IMR-90 (cell line): Measurements from ENCODE around the gene DISC1. TPM values are rescaled to one million over a fixed set of nuclear protein-coding genes. Genes with fewer than 3 reads are reported as not detected.

ENCODE experiments used
- ATAC-seq: fragments of 200-7000 bp; cut with Tn5 transposase; 2 replicates; pipeline ENCODE4 v1.9.1; 2020; ENCODE audit warnings: low read depth, mild to moderate bottlenecking, moderate library complexity
- BruUV-seq: library from RNA; stranded (reverse); fragments of 400-500 nt; replicated peaks from 2 replicates; lab custom pipeline; 2021; lab: Mats Ljungman, UMichigan
- CTCF ChIA-PET: fragments of 300-600 bp; formaldehyde crosslinking; extraction: SDS; loops from one replicate; lab custom pipeline; 2021; ENCODE audit warnings: antibody characterized with exemption; lab: Yijun Ruan, JAX
- POLR2A ChIA-PET: fragments of 300-600 bp; sonication (Branson Sonifier 250); formaldehyde crosslinking; loops from one replicate; lab custom pipeline; 2022; ENCODE audit warnings: antibody characterized with exemption; ENCODE audit not compliant: unreplicated experiment; lab: Charles Lee
- DNase-seq: peaks from one replicate; pipeline ENCODE4 v3.0.0; 2013
- H2AFZ ChIP-seq: replicated peaks from 2 replicates; pipeline ENCODE3; 2013; ENCODE audit warnings: low read length, mild to moderate bottlenecking; ENCODE audit not compliant: poor library complexity
- H2AK5ac ChIP-seq: 2 replicates; pipeline ENCODE4 v1.6.1; 2013; ENCODE audit warnings: low read depth, low read length, inconsistent platforms
- H2AK9ac ChIP-seq: replicated peaks from 2 replicates; pipeline ENCODE3; 2013; ENCODE audit warnings: mild to moderate bottlenecking, low read depth, low read length, moderate library complexity; ENCODE audit not compliant: poor library complexity
- H2BK120ac ChIP-seq: 2 replicates; pipeline ENCODE4 v1.6.1; 2013; ENCODE audit warnings: low read depth, low read length, inconsistent platforms
- H2BK15ac ChIP-seq: 3 replicates; pipeline ENCODE4 v1.6.1; 2013; ENCODE audit warnings: low read depth, low read length, inconsistent platforms
- H2BK20ac ChIP-seq: 2 replicates; pipeline ENCODE4 v1.6.1; 2013; ENCODE audit warnings: low read depth, mild to moderate bottlenecking, inconsistent platforms, low read length, moderate library complexity
- H2BK5ac ChIP-seq: 2 replicates; pipeline ENCODE4 v1.6.1; 2013; ENCODE audit warnings: mild to moderate bottlenecking, low read depth, low read length, inconsistent platforms; ENCODE audit not compliant: poor library complexity, severe bottlenecking
- H3K14ac ChIP-seq: replicated peaks from 2 replicates; pipeline ENCODE4 v1.6.1; 2013; ENCODE audit warnings: low read depth, low read length, inconsistent platforms
- H3K18ac ChIP-seq: 2 replicates; pipeline ENCODE4 v1.6.1; 2013; ENCODE audit warnings: low read depth, low read length, control low read depth
- H3K23ac ChIP-seq: 2 replicates; pipeline ENCODE4 v1.6.1; 2013; ENCODE audit warnings: low read depth, low read length, inconsistent platforms
- H3K27ac ChIP-seq: 2 replicates; pipeline ENCODE4 v1.5.1; 2013; ENCODE audit warnings: mild to moderate bottlenecking, control low read depth, low read length; ENCODE audit not compliant: insufficient read depth
- H3K27me3 ChIP-seq: 2 replicates; pipeline ENCODE4 v1.6.1; 2013; ENCODE audit warnings: low read length; ENCODE audit not compliant: control insufficient read depth, insufficient read depth
- H3K36me3 ChIP-seq: 2 replicates; pipeline ENCODE4 v1.6.1; 2013; ENCODE audit warnings: low read length, mixed read lengths; ENCODE audit not compliant: control insufficient read depth, insufficient read depth
- H3K4ac ChIP-seq: 2 replicates; pipeline ENCODE4 v1.6.1; 2013; ENCODE audit warnings: low read depth, low read length, inconsistent platforms
- H3K4me1 ChIP-seq: 2 replicates; pipeline ENCODE4 v1.6.1; 2013; ENCODE audit warnings: low read length, mixed read lengths; ENCODE audit not compliant: control insufficient read depth, insufficient read depth
- H3K4me2 ChIP-seq: 2 replicates; pipeline ENCODE4 v1.6.1; 2013; ENCODE audit warnings: low read depth, mild to moderate bottlenecking, control low read depth, low read length, moderate library complexity
- H3K4me3 ChIP-seq: 2 replicates; pipeline ENCODE4 v1.5.1; 2013; ENCODE audit warnings: low read depth, mild to moderate bottlenecking, control low read depth, low read length, moderate library complexity; ENCODE audit not compliant: insufficient read depth
- H3K56ac ChIP-seq: 2 replicates; pipeline ENCODE4 v1.6.1; 2013; ENCODE audit warnings: low read length, inconsistent platforms; ENCODE audit not compliant: insufficient read depth; ENCODE audit errors: extremely low read depth
- H3K79me1 ChIP-seq, 2 experiments: 2 replicates each; pipeline ENCODE4 v1.6.1; 2013; ENCODE audit warnings: low read length in 2 of 2, inconsistent platforms in 1 of 2, low read depth in 1 of 2
- H3K9ac ChIP-seq: 2 replicates; pipeline ENCODE4 v1.6.1; 2013; ENCODE audit warnings: low read depth, low read length, control low read depth
- H3K9me1 ChIP-seq: 2 replicates; pipeline ENCODE4 v1.6.1; 2013; ENCODE audit warnings: low read length, inconsistent platforms; ENCODE audit not compliant: insufficient read depth
- H3K9me3 ChIP-seq: 2 replicates; pipeline ENCODE4 v1.6.1; 2013; ENCODE audit warnings: low read length; ENCODE audit not compliant: control insufficient read depth, insufficient read depth
- H4K20me1 ChIP-seq: 2 replicates; pipeline ENCODE4 v1.6.1; 2013; ENCODE audit warnings: low read length, inconsistent platforms; ENCODE audit not compliant: insufficient read depth
- H4K5ac ChIP-seq: 2 replicates; pipeline ENCODE4 v1.6.1; 2013; ENCODE audit warnings: mild to moderate bottlenecking, low read depth, low read length, control low read depth
- H4K8ac ChIP-seq, 2 experiments: 2 replicates each; pipeline ENCODE4 v1.6.1; 2013; ENCODE audit warnings: low read depth in 2 of 2, low read length in 2 of 2, control low read depth in 1 of 2, inconsistent platforms in 1 of 2
- H4K91ac ChIP-seq: 2 replicates; pipeline ENCODE4 v1.6.1; 2013; ENCODE audit warnings: low read depth, low read length, inconsistent platforms; ENCODE audit not compliant: insufficient read depth
- CHD1 ChIP-seq: IDR thresholded peaks from 2 replicates; pipeline ENCODE4 v1.6.1; 2012; ENCODE audit warnings: low read depth, low read length, improper control_type of control experiment
- FOS ChIP-seq: fragments of 150-350 bp; IDR thresholded peaks from 2 replicates; pipeline ENCODE4 v1.6.1; 2016; ENCODE audit warnings: low read depth, low read length
- MAFK ChIP-seq: IDR thresholded peaks from 2 replicates; pipeline ENCODE4 v1.6.1; 2012; ENCODE audit warnings: low read depth, low read length, improper control_type of control experiment
- MAZ ChIP-seq: IDR thresholded peaks from 2 replicates; pipeline ENCODE4 v1.6.1; 2012; ENCODE audit warnings: low read depth, mild to moderate bottlenecking, low read length, improper control_type of control experiment, moderate library complexity, borderline replicate concordance
- NFE2L2 ChIP-seq: fragments of 150-350 bp; IDR thresholded peaks from 2 replicates; pipeline ENCODE4 v1.6.1; 2016; ENCODE audit warnings: low read depth, mild to moderate bottlenecking, low read length
- POLR2A ChIP-seq: IDR thresholded peaks from 2 replicates; pipeline ENCODE4 v1.6.1; 2012; ENCODE audit warnings: mild to moderate bottlenecking, low read depth, low read length
- SMC3 ChIP-seq: fragments of 150-350 bp; IDR thresholded peaks from 2 replicates; pipeline ENCODE4 v1.6.1; 2016; ENCODE audit warnings: low read depth, mild to moderate bottlenecking, antibody characterized with exemption, low read length, moderate library complexity
- WGBS, 2 experiments: methylation state at CpG; one replicate each; pipeline versions ENCODE4 v1.1.5 to v1.1.7; 2013; ENCODE audit warnings: missing lambda C conversion rate in 2 of 2; ENCODE audit not compliant: insufficient read length in 1 of 2; ENCODE audit errors: extremely low coverage in 2 of 2; 5-methylcytosine and 5-hydroxymethylcytosine counted together
- dilution Hi-C: fragments of 300-500 bp; cut with HindIII; formaldehyde crosslinking; loops from one replicate; pipeline ENCODE4 v1.14.3; 2018; ENCODE audit warnings: low sequenced_read_pairs; ENCODE audit not compliant: unreplicated experiment
- in situ Hi-C: fragments of 300-500 bp; cut with MboI; formaldehyde crosslinking; loops from 3 replicates; pipeline ENCODE4 v1.14.3; 2019; ENCODE audit warnings: low sequenced_read_pairs, inconsistent platforms, mixed read lengths
- intact Hi-C: fragments of 100-400 bp; cut with micrococcal nuclease; formaldehyde crosslinking; loops from 2 replicates; pipeline ENCODE4 v1.10.0; 2022
- polyA plus RNA-seq, 3 experiments: library from polyadenylated mRNA; depleted of rRNA; stranded (reverse); fragments of >200 nt; gene quantifications; 2 replicates each; pipeline ENCODE4 v1.2.3, GENCODE V29; 2012; ENCODE audit warnings: low replicate concordance in 1 of 3
- total RNA-seq: library from RNA; depleted of rRNA; stranded (reverse); fragments of >200 nt; gene quantifications from 2 replicates; pipeline ENCODE4 v1.2.3, GENCODE V29; 2012
- TF ChIP-seq, protein P1 (sequence below): conservative IDR thresholded peaks from 2 replicates; pipeline ENCODE4 v1.5.1; 2012; ENCODE audit warnings: mild to moderate bottlenecking, low read depth, low read length, improper control_type of control experiment
- TF ChIP-seq, protein P2 (sequence below): fragments of 150-350 bp; IDR thresholded peaks from 2 replicates; pipeline ENCODE4 v1.6.1; 2017; ENCODE audit warnings: mild to moderate bottlenecking, antibody characterized with exemption, low read length, low read depth

Gene DISC1
- total and polyA plus RNA-seq, 2 of the 4 experiments (the other 2 are of a cell fraction), result 2.2 to 7.0 TPM

DNA sequence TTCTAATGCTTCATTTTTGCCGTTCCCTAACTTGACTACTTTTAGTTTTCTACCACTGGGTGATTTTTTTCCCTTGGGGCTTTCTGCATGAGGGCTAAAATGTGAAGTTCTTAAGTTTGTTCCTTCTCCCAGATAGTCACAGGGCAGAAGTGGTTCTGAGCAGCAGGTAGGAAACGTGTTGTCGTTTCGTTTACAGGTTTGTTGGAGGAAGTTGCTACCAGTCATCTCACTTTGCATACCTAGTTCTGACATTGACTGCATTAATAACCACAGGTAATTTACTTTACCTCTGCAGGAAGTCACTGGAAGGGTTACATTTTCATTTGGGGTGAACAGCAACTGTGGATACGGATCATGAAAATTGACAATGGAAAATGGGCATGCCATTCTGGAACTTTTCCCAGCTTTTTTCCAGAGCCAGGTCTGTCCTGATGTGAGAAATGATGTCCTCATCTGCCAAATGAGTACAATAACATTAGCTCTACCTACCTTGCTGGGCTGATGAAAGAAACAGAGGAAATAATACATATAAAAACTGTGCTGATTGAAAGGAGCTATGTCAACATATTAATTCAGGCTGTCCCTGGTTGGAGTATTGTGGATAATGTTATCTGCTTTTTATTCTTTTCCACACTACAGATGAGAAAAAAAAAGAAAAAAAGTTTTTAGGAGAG, 94.2 kb downstream of the DISC1 start:
- H4K20me1 ChIP-seq, result no peaks in the 10 kb centered on the region
- H2BK120ac ChIP-seq, result no peak overlapping the region
- H2AK5ac ChIP-seq, result no peak overlapping the region
- H3K79me1 ChIP-seq, result no peaks in the 10 kb centered on the region; a peak in 1 of 4 replicates
- no peak overlapping the region for H2AFZ ChIP-seq
- no peaks in the 10 kb centered on the region for H3K9me3 ChIP-seq
- no peak overlapping the region for H3K4me3 ChIP-seq
- H2BK20ac ChIP-seq, result no peak overlapping the region
- H4K91ac ChIP-seq, result no peak overlapping the region
- H3K4me1 ChIP-seq, result no peaks in the 10 kb centered on the region
- no peak for ATAC-seq
- dilution Hi-C loops, result no loop called here
- no CpG with 5 or more reads among the region's 5 CpGs for WGBS, 2 experiments
- H2BK15ac ChIP-seq, result no peak overlapping the region
- H3K27me3 ChIP-seq, result no peaks in the 10 kb centered on the region
- no peaks in the 10 kb centered on the region for H3K36me3 ChIP-seq
- no peak overlapping the region for H3K27ac ChIP-seq
- CTCF ChIA-PET, result no interaction called here
- peaks cover 3% of the 10 kb centered on the region; the same call in 1 of the 2 replicates for H3K9me1 ChIP-seq
- H3K9ac ChIP-seq, result no peak overlapping the region
- H3K4ac ChIP-seq, result no peak overlapping the region
- no peak overlapping the region for H3K18ac ChIP-seq
- in situ Hi-C loops, result no loop called here
- no peak overlapping the region for H3K23ac ChIP-seq
- DNase-seq, result no peak
- no peak overlapping the region for H2AK9ac ChIP-seq
- no peak overlapping the region for H3K4me2 ChIP-seq
- intact Hi-C loops, result no loop called here
- no peak overlapping the region for H2BK5ac ChIP-seq
- no peak overlapping the region for H4K5ac ChIP-seq
- BruUV-seq, result no TSS peak
- no peak overlapping the region for H4K8ac ChIP-seq
- POLR2A ChIA-PET, result no interaction called here
- H3K56ac ChIP-seq, result no peak overlapping the region
- TF ChIP-seq FOS, result no peak
- TF ChIP-seq NFE2L2, result no peak
- TF ChIP-seq SMC3, result no peak
- TF ChIP-seq CHD1, result no peak
- TF ChIP-seq POLR2A, result no peak
- TF ChIP-seq MAZ, result no peak
- no peak for TF ChIP-seq MAFK
- TF ChIP-seq, protein P1, sequence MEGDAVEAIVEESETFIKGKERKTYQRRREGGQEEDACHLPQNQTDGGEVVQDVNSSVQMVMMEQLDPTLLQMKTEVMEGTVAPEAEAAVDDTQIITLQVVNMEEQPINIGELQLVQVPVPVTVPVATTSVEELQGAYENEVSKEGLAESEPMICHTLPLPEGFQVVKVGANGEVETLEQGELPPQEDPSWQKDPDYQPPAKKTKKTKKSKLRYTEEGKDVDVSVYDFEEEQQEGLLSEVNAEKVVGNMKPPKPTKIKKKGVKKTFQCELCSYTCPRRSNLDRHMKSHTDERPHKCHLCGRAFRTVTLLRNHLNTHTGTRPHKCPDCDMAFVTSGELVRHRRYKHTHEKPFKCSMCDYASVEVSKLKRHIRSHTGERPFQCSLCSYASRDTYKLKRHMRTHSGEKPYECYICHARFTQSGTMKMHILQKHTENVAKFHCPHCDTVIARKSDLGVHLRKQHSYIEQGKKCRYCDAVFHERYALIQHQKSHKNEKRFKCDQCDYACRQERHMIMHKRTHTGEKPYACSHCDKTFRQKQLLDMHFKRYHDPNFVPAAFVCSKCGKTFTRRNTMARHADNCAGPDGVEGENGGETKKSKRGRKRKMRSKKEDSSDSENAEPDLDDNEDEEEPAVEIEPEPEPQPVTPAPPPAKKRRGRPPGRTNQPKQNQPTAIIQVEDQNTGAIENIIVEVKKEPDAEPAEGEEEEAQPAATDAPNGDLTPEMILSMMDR, result no peak
- TF ChIP-seq, protein P2, sequence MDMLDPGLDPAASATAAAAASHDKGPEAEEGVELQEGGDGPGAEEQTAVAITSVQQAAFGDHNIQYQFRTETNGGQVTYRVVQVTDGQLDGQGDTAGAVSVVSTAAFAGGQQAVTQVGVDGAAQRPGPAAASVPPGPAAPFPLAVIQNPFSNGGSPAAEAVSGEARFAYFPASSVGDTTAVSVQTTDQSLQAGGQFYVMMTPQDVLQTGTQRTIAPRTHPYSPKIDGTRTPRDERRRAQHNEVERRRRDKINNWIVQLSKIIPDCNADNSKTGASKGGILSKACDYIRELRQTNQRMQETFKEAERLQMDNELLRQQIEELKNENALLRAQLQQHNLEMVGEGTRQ, result no peak
- H3K14ac ChIP-seq, result no peak overlapping the region
